Measurements from ENCODE around the gene STK24.

- TF ChIP-seq CTCF (IDR thresholded peaks at IDR 0.05; ENCODE audit: control extremely low read depth in 1 of 3, insufficient read depth in 1 of 3, low read depth in 1 of 3, low read length in 3 of 3) (no peak), POLR2A (IDR thresholded peaks at IDR 0.05; ENCODE audit: control extremely low read depth in 1 of 2, low read depth in 2 of 2, low read length in 2 of 2) (no peak), CEBPB (IDR thresholded peaks at IDR 0.05; ENCODE audit: low read depth, low read length) (no peak), POLR2AphosphoS5 (IDR thresholded peaks at IDR 0.05; ENCODE audit: low read depth, low read length) (no peak), MAX (IDR thresholded peaks at IDR 0.05) (no peak), FOSL1 (IDR thresholded peaks at IDR 0.05; ENCODE audit: insufficient read depth, low read depth, low read length) (no peak), JUN (IDR thresholded peaks at IDR 0.05; ENCODE audit: low read depth, low read length) (no peak), ATF3 (IDR thresholded peaks at IDR 0.05; ENCODE audit: insufficient read depth, low read depth, low read length) (no peak)
These were observed 123.8 kb downstream of the STK24 start for GRCh38 chr13:98452851-98453843.
